HG02884 (cell line): ENCODE data around the gene ITPR3.

Experiments
- ATAC-seq: cut with Tn5 transposase; IDR thresholded peaks from one replicate; pipeline ENCODE4 v1.9.1; 2021; ENCODE audit warnings: mild to moderate bottlenecking, moderate library complexity; ENCODE audit not compliant: unreplicated experiment

ITPR3 gene

GRCh38 chr6:33695451-33695887 is 74.3 kb downstream of the ITPR3 start:
- ATAC-seq = no peak

- no peak for ATAC-seq
Measured at GRCh38 chr6:33696076-33696475, 75.0 kb downstream of the ITPR3 start.

- ATAC-seq = no peak
Measured at GRCh38 chr6:33696548-33697518, 75.7 kb downstream of the ITPR3 start.

- no peak for ATAC-seq
Measured at GRCh38 chr6:33697845-33698244, 76.7 kb downstream of the ITPR3 start.

- ATAC-seq = no peak
Measured at GRCh38 chr6:33698494-33698893, 77.4 kb downstream of the ITPR3 start.

- no peak for ATAC-seq
Measured at GRCh38 chr6:33699131-33699530, 78.0 kb downstream of the ITPR3 start.

- ATAC-seq = no peak
Measured at GRCh38 chr6:33699739-33700138, 78.6 kb downstream of the ITPR3 start.

GRCh38 chr6:33700391-33701050 is 79.4 kb downstream of the ITPR3 start:
- ATAC-seq = no peak

- no peak for ATAC-seq
Measured at GRCh38 chr6:33702345-33702977, 81.3 kb downstream of the ITPR3 start.

- ATAC-seq = no peak
Measured at GRCh38 chr6:33704215-33705066, 83.3 kb downstream of the ITPR3 start.

- no peak for ATAC-seq
Measured at GRCh38 chr6:33705268-33705885, 84.3 kb downstream of the ITPR3 start.

- no peak for ATAC-seq
Measured at GRCh38 chr6:33705955-33706725, 85.0 kb downstream of the ITPR3 start.

- no peak for ATAC-seq
Measured at GRCh38 chr6:33707771-33708170, 86.6 kb downstream of the ITPR3 start.

- ATAC-seq = no peak
Measured at GRCh38 chr6:33708516-33709204, 87.5 kb downstream of the ITPR3 start.

- ATAC-seq = no peak
Measured at GRCh38 chr6:33709605-33710295, 88.6 kb downstream of the ITPR3 start.

GRCh38 chr6:33710296-33711121 is 89.4 kb downstream of the ITPR3 start:
- no peak for ATAC-seq
